ENCODE measurements around the gene HACL1.

Gene HACL1

GRCh38 chr3:15528854-15529537 lies 72.4 kb downstream of the HACL1 start:
- no peak for DNase-seq

- no peak for DNase-seq
These were observed 74.3 kb downstream of the HACL1 start for GRCh38 chr3:15527031-15527459.

GRCh38 chr3:15525790-15526189 lies 75.6 kb downstream of the HACL1 start:
- no peak for DNase-seq

GRCh38 chr3:15523660-15524417 lies 77.5 kb downstream of the HACL1 start:
- DNase-seq = no peak

GRCh38 chr3:15522016-15522415 lies 79.4 kb downstream of the HACL1 start:
- no peak for DNase-seq

GRCh38 chr3:15521573-15521965 lies 79.8 kb downstream of the HACL1 start, which contains the start of gene COLQ:
COLQ (minus strand) TSS chr3:15521706; CDS start chr3:15521625, 81 bp downstream.
- no peak for DNase-seq

- no peak for DNase-seq
These were observed 80.4 kb downstream of the HACL1 start for GRCh38 chr3:15520804-15521572.

GRCh38 chr3:15520185-15520584 lies 81.2 kb downstream of the HACL1 start:
- DNase-seq = no peak

- DNase-seq = no peak
These were observed 82.3 kb downstream of the HACL1 start for GRCh38 chr3:15519096-15519495.

GRCh38 chr3:15514663-15515340 lies 86.6 kb downstream of the HACL1 start:
- DNase-seq = no peak

- no peak for DNase-seq
These were observed 87.3 kb downstream of the HACL1 start for GRCh38 chr3:15513810-15514662.

GRCh38 chr3:15513116-15513515 lies 88.3 kb downstream of the HACL1 start:
- no peak for DNase-seq

- DNase-seq = peak in 27 of 51 donors; percentile 2 to 62 (median 25)
These were observed 89.2 kb downstream of the HACL1 start for GRCh38 chr3:15512166-15512565.

GRCh38 chr3:15511156-15511555 lies 90.2 kb downstream of the HACL1 start:
- no peak for DNase-seq
